A549 (cell line): ENCODE results near the gene MINDY1.

Source experiments
- CHD4 ChIP-seq: fragments of 200-600 bp; sonication (generic); IDR thresholded peaks from 2 replicates; pipeline ENCODE4 v1.6.1; 2016; ENCODE audit warnings: antibody characterized with exemption, mild to moderate bottlenecking, borderline replicate concordance
- EP300 ChIP-seq, 2 experiments: fragments of >200 bp; sonication (Bioruptor Twin); formaldehyde crosslinking; IDR thresholded peaks; 2 replicates in 1 of 2; 3 replicates in 1 of 2; pipeline ENCODE4 v1.6.1; 2016 to 2017
- NPAS2 ChIP-seq: fragments of 250-450 bp; sonication (Bioruptor Pico); IDR thresholded peaks from 2 replicates; pipeline ENCODE4 v1.8.0; 2022; ENCODE audit warnings: mild to moderate bottlenecking, moderate library complexity, borderline replicate concordance
- NR3C1 ChIP-seq: fragments of >200 bp; sonication (Bioruptor Twin); formaldehyde crosslinking; IDR thresholded peaks from 3 replicates; pipeline ENCODE4 v1.6.1; 2017
- SMC3 ChIP-seq: fragments of >200 bp; sonication (Bioruptor Twin); formaldehyde crosslinking; IDR thresholded peaks from 3 replicates; pipeline ENCODE4 v1.6.1; 2018; ENCODE audit warnings: inconsistent platforms
- TF ChIP-seq, protein P1 (sequence below): IDR thresholded peaks from 2 replicates; pipeline ENCODE4 v1.6.1; 2012
- TF ChIP-seq, protein P2 (sequence below): fragments of >200 bp; sonication (Bioruptor Twin); formaldehyde crosslinking; IDR thresholded peaks from 3 replicates; pipeline ENCODE4 v1.5.1; 2016
- TF ChIP-seq, protein P3 (sequence below): fragments of 200-600 bp; sonication (generic); IDR thresholded peaks from 2 replicates; pipeline ENCODE4 v1.6.1; 2016; ENCODE audit warnings: antibody characterized with exemption, mild to moderate bottlenecking, moderate library complexity

DNA sequence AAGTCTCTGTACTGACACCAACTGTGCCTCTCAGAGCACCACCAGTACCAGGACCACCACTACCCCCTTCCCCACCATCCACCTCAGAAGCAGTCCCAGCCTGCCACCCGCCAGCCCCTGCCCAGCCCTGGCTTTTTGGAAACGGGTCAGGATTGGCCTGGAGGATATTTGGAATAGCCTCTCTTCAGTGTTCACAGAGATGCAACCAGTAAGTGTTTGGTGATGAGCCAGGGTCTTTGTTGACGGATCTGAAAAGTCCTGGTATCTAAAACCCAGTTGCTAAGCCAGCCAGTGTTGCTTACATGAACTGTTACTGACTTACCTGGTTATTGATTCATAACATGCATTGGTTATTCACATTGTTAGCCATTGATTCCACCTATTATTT lies 41.9 kb upstream of the MINDY1 start:
- TF ChIP-seq, protein P1, sequence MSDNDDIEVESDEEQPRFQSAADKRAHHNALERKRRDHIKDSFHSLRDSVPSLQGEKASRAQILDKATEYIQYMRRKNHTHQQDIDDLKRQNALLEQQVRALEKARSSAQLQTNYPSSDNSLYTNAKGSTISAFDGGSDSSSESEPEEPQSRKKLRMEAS: no peak
- TF ChIP-seq, protein P2, sequence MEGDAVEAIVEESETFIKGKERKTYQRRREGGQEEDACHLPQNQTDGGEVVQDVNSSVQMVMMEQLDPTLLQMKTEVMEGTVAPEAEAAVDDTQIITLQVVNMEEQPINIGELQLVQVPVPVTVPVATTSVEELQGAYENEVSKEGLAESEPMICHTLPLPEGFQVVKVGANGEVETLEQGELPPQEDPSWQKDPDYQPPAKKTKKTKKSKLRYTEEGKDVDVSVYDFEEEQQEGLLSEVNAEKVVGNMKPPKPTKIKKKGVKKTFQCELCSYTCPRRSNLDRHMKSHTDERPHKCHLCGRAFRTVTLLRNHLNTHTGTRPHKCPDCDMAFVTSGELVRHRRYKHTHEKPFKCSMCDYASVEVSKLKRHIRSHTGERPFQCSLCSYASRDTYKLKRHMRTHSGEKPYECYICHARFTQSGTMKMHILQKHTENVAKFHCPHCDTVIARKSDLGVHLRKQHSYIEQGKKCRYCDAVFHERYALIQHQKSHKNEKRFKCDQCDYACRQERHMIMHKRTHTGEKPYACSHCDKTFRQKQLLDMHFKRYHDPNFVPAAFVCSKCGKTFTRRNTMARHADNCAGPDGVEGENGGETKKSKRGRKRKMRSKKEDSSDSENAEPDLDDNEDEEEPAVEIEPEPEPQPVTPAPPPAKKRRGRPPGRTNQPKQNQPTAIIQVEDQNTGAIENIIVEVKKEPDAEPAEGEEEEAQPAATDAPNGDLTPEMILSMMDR: no peak; the same call in 1 of the 3 replicates
- TF ChIP-seq CHD4 (no peak), NR3C1 (no peak), NPAS2 (no peak), EP300 (IDR thresholded peaks at IDR 0.05) (no peak), SMC3 (0 out of 3 replicates have a peak, but pooled peaks have one; percentile 20)
- TF ChIP-seq, protein P3, sequence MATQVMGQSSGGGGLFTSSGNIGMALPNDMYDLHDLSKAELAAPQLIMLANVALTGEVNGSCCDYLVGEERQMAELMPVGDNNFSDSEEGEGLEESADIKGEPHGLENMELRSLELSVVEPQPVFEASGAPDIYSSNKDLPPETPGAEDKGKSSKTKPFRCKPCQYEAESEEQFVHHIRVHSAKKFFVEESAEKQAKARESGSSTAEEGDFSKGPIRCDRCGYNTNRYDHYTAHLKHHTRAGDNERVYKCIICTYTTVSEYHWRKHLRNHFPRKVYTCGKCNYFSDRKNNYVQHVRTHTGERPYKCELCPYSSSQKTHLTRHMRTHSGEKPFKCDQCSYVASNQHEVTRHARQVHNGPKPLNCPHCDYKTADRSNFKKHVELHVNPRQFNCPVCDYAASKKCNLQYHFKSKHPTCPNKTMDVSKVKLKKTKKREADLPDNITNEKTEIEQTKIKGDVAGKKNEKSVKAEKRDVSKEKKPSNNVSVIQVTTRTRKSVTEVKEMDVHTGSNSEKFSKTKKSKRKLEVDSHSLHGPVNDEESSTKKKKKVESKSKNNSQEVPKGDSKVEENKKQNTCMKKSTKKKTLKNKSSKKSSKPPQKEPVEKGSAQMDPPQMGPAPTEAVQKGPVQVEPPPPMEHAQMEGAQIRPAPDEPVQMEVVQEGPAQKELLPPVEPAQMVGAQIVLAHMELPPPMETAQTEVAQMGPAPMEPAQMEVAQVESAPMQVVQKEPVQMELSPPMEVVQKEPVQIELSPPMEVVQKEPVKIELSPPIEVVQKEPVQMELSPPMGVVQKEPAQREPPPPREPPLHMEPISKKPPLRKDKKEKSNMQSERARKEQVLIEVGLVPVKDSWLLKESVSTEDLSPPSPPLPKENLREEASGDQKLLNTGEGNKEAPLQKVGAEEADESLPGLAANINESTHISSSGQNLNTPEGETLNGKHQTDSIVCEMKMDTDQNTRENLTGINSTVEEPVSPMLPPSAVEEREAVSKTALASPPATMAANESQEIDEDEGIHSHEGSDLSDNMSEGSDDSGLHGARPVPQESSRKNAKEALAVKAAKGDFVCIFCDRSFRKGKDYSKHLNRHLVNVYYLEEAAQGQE: no peak
